ENCODE results near the gene CLUH.

DNA sequence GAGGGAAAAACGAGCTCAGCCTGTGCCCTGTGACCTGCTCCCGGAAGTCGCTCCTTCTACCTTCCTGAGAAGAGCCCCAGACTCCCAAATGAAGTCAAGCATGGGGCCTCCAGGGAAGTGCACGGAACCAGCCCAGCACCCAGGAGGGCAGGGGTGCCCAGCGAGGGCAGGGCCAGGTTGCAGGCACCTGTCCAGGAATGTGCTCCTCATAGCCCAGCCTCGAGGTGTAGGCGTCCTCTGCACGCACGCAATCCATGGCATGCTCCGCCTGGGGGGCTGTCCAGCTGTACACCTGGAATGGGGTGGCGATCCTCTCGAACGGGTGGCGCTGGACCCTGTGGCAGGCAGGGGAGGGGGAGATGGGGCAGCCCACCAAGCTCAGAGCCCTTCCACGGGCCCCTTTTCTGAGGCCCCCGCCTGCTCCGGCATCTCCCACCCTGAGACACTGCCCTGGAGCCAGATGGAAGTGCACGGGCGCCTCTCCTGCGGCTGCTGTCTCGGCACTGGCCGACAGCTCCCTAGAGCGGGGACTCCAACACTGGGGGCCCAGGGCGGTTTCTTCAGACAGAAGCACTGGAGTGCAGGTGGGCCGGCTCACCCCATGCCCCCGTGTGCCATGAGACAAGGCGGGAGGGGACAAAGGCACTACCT, 10.9 kb downstream of the CLUH start:
- TF ChIP-seq, protein P1, sequence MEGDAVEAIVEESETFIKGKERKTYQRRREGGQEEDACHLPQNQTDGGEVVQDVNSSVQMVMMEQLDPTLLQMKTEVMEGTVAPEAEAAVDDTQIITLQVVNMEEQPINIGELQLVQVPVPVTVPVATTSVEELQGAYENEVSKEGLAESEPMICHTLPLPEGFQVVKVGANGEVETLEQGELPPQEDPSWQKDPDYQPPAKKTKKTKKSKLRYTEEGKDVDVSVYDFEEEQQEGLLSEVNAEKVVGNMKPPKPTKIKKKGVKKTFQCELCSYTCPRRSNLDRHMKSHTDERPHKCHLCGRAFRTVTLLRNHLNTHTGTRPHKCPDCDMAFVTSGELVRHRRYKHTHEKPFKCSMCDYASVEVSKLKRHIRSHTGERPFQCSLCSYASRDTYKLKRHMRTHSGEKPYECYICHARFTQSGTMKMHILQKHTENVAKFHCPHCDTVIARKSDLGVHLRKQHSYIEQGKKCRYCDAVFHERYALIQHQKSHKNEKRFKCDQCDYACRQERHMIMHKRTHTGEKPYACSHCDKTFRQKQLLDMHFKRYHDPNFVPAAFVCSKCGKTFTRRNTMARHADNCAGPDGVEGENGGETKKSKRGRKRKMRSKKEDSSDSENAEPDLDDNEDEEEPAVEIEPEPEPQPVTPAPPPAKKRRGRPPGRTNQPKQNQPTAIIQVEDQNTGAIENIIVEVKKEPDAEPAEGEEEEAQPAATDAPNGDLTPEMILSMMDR (IDR thresholded peaks at IDR 0.05), result no peak
- TF ChIP-seq POLR2A (IDR thresholded peaks at IDR 0.05) (no peak), EP300 (IDR thresholded peaks at IDR 0.05) (no peak), POLR2AphosphoS5 (IDR thresholded peaks at IDR 0.05) (no peak)
